ENCODE results near the gene FUT7.
"Not testable (repeated sequence)": the region's sequence is repeated elsewhere in the genome, so short reads cannot be mapped to it uniquely, and the experiment has no call there.

FUT7 gene

DNA sequence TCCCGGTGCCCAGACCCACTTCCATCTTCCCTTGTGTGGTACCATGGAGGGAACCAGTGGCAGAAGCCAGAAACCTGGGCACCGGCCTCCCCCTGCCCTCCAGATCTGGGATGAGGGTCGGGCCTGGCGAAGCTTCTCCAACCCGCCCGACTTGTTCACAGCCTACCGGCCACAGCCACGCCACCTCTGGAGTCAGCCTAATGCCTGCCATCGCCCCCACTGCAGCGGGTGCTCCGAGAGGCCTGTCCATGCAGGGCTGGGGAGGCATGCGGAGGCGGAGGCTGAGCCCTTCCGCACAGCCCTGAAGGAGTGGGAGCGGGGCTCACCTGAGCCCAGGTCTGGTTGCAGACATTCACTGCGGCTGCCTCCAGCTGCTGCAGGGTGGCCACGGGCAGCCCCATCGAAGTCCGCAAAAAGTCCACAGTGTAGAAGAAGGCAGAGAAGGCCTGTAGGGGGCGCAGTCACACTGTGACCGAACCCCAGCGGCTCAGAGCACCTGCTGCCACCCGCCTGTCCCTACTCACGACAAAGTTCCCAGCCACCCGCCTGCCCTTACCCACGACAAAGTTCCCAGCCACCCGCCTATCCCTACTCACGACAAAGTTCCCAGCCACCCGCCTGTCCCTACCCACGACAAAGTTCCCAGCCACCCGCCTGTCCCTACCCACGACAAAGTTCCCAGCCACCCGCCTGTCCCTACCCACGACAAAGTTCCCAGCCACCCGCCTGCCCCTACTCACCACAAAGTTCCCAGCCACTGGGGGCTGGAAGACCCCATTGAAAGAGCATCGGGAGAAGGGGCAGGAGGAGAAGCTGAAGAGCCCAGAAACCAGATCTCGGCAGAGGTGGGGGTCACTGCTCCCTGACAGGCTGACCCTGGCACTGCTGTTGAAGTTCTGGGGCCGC lies 17.9 kb upstream of the FUT7 start:
- peak in 3 of 4 experiments; percentile 22 to 39 (median 26) for DNase-seq

DNA sequence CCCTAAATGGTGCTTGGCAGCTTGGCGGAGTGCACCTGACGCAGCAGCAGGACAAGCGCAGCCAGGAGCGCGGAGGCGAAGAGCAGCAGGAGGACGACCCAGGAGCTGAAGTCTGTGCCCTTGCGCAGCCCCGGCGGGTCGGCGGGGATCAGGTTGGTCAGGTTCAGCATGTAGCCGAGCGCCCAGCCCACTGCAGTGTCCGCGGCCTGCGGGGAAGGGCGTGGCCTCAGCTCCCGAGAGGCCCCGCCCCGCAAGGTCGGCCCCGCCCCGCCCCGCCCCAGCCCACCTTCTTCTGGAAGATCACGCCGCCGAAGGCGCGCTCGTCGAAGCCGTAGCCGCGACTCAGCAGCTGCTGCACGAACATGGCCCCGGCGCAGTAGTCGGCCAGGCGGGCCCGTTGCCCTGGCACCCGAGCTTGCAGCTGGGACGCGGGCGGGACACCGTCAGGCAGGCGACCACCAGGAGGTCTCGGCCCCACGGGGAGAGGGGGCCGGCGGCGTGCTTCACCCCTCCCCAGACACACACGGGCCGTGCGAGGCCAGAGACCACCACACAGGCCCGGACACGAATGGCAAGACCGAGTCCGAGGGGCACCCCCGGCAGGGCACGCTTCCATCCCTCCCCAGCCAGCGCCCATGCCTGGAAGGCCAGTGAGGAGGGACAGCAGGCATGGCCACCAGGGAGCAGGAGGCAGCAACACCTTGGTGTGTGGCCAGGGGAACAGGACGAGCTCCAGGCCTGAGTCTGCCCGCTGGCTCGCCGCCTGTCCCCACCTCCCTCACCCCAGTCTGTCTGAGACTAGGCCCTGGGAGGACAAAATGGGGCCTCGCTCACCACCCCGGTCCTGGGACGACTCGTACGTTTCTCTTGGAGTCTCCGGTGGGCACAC lies 17.0 kb upstream of the FUT7 start:
- no peak for DNase-seq

GRCh38 chr9:137046088-137046787 lies 14.3 kb upstream of the FUT7 start, which contains the start of gene NPDC1:
TSS of gene NPDC1 (minus strand) at chr9:137046177. CDS start at chr9:137045989, 188 bp downstream.
- peak; percentile 37 to 75 (median 55) for DNase-seq

DNA sequence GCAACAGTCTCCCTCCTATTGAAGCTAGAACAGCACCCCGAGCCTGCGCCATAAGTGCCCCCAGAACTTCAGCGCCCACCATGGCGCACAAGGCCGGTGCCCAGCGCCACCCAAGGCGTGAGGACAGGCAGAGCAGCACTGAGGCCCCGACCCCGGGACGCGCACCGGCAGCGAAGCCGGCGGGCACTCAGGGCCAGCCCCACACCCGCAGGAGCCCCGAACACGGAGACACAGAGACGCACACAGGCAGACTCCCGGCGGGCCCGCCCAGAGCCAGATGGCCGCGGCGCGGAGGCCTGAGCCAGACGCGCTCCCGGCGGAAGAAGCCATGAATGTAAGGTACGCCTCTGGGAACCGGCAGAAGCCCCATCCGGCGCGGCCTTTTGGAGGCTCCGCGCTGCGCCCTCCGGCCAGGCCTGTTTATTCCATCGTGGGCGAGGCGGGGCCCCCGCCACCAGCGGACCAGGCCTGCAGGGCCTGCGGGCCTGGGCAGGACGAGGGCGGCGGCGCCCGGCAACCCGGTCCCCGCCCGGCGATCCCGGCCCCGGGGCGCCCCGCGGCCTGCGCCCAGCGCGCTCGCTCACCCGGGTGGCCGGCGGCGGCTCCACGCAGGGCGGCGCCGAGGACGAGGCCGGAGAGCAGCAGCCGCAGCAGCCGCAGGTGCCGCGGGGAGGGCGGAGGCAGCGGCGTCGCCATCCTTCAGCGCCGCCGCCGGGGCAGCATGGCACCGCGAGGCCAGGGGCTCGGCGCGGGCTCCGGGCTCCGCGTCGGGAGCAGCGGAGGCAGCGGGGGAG lies 13.6 kb upstream of the FUT7 start:
- DNase-seq = no peak

GRCh38 chr9:137044502-137045177 lies 12.8 kb upstream of the FUT7 start:
- no peak for DNase-seq

- DNase-seq = no peak
Measured at GRCh38 chr9:137044037-137044436, 12.1 kb upstream of the FUT7 start.

DNA sequence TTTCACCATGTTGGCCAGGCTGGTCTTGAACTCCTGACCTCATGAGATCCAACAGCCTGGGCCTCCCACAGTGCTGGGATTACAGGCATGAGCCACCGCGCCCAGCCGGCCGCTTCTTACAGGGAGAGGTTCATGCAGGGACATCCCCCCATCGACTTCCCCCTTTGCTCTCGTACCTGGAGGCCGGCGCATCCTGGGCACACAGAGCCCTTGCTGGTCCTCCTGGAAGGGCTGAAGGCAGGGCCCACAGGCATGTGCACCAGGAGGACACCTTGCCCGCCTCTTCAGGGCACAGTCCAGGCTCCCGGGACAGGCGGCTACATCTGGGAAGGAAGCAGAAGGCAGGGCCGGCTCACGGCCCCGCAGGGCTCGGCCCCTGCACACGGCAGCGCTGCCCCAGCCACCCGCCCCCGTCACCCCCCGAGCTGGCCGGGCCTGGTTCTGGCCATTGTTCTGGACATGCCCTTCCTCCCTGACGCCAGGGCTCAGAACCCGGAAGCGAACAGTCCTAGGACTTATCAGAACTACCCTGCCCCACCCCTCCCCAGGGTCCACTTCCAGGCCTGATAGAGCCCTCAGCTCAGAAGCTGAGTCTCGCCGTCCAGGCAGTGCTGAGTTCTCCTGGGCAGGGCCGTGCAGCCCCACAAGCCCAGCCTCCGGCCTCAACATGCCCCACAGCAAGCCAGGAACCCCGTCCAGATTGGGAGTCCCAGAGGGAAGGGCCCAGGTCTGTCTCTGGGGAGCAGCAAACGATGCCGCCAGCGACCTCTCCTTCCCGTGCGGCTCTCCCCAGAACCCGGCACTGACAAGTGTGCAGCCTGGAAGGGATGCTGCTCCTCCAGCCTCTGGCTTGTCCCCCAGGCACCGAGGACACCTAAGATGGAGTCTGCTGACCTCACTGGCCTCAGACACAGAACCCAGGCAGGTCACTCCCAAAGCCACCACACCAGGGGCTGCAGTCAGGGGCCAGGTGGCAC lies 11.2 kb upstream of the FUT7 start:
- DNase-seq = no peak

DNA sequence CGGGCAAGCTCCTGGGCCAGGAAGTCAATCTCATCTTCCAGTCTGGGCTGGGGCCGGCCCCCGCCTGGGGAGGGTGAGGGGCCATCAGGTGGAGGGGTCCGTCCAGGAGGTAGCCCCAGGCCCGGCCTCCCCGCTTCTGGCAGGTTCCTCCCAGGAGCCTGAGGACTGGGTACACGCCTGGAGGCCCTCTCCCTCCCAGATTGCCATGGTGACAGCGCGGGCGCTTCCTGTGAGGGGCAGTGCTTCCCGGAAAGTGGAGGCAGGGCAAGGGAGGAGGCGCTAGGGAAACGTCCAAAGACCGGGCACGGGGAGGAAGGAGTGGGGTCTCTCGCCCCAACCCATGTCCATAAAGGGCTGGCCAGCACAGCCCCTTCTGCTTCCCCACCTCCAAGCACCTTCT lies 9.2 kb upstream of the FUT7 start:
- no peak for DNase-seq

GRCh38 chr9:137040568-137040967 lies 8.7 kb upstream of the FUT7 start:
- DNase-seq = no peak

DNA sequence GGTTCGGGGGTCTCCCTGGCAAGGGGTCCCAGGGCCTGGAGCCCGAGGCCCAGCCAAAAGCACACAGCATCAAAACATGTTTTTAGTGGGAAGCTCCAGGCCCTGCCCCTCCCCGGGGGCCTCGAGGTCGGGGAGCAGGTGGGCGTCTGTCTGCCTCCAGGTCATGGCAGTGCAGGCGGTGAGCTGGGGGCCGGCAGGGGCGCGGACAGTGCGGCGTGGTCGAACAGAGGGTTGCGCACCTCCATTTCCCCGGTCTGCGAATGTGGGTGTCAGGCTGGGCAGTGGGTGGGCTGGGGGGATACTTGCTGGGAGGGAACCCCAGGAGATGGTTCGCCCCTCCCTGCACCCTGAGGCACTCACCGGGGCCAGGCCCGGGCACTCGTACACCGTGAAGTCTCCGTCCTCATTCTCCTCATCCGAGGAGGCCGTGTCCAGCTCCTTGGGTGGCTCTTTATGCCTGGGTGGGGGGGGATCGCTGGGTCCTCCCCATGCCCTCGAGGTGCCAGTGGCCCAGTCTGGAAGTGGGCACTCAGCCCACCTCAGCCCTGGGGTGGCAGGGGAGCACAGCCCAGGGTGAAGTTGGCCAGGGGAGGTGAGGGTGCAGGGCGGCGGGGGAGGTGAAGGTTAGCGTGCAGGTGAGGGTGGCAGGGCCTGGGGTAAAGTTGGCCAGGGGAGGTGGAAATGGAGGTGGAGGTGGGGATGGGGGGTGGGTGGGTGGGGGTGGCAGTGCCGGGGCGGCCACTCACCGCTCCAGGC lies 7.9 kb upstream of the FUT7 start:
- DNase-seq = no peak

GRCh38 chr9:137038916-137039315 lies 7.0 kb upstream of the FUT7 start:
- no peak for DNase-seq

DNA sequence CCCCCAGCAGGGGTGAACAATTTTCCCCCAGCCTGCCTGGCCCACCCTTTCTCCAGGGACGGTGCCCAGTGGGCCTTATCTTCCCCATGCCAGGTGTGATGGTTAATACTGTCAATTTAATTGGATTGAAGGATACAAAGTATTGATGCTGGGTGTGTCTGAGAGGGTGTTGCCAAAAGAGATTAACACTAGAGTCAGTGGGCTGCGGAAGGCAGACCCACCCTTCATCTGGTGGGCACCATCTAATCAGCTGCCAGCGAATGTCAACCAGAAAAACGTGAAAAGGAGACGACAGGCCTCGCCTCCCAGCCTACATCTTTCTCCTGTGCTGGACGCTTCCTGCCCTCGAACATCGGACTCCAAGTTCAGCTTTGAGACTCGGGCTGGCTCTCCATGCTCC lies 5.6 kb upstream of the FUT7 start:
- DNase-seq = no peak

GRCh38 chr9:137037035-137037434 lies 5.1 kb upstream of the FUT7 start:
- DNase-seq = no peak

DNA sequence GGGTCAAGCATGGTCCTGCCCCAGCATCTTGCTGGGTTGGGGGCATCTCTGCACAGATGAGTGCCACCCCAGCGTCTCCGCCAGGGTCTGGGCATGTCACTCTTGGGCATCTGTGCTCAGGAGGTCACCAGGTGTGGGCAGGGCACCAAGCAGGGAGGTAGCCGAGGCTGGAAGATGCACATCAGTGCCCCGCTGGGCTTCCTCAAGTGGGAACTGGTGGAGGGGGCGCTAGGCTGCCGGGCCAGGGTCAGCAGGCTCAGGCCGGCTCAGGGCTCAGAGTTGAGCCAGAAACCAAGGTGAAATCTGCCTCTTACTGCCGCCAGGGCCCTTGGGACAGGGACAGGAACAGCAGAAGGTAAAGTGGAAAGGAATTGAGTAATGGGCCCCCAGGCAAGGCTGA lies 4.0 kb upstream of the FUT7 start:
- no peak for DNase-seq

DNA sequence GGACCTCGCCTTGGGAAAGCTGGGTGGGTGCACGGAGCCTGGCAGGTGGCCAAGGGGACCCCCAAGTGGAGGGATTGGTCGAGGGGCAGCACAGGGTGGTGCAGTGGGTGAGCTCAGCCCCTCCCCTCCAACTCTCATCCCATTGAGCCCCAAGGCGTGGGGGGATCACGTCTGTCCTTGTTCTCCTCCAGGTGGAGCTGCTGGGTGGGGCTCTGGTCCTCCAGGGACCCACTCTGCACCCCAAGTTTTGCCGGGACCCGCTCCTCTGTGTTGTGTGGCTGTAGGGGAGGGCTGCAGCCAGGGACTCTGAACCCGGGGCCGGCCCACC lies 3.6 kb upstream of the FUT7 start:
- DNase-seq = no peak

DNA sequence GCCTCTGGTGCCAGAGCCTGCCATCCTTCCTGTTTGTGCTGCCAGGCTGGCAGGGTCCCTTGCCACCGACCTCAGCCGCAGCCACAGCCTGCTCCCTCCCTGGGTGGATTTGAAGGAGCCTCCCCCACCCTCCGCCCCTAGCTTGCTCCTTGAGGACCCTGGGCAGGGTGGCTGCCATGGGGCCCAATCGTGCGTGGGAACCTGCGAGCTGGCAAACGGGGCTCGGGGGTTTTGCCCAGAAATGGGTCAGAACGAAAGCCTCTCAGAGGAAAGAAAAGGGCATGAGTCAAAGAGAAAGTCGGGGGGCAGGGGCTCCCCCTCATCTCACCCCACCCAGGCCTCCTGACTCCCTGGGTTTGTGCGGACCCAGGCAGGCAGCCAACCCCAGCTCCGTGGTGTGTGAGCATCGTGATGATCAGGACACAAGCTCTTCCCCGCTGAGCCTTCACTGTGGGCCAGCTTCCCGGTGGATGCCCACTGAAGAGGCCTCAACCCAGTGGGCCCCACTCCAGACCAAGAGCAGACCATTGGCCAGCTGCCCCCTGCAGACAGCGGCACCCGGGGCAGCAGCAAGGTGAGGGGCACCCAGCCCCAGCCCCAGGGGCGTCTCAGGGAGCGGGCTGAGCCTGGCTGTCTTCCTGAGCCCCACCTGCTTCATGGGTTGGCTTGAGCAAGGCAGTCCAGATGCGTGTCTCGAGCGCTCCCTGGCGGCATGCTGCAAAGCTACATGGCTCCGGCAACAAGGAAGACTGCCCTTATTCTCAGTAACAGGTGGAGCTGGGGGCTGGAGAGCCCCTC lies 3.0 kb upstream of the FUT7 start:
- peak; percentile 70 to 84 (median 80) for DNase-seq

- no peak for DNase-seq
Measured at GRCh38 chr9:137034039-137034708, 2.3 kb upstream of the FUT7 start.

- DNase-seq = not testable (repeated sequence)
Measured at GRCh38 chr9:137033481-137033880, 1.6 kb upstream of the FUT7 start.
